MM.1S (cell line): ENCODE data around the gene COL13A1.

Source experiments
- DNase-seq: peaks from one replicate; pipeline ENCODE4 v3.0.0-alpha.2; 2015
- H2AFZ ChIP-seq: fragments of 300-600 bp; sonication (generic); 2 replicates; pipeline ENCODE4 v1.6.0; 2016; ENCODE audit warnings: antibody characterized with exemption, low read length
- H3F3A ChIP-seq: fragments of 300-600 bp; sonication (generic); 2 replicates; pipeline ENCODE4 v1.6.1; 2016; ENCODE audit warnings: mild to moderate bottlenecking, antibody characterized with exemption, low read length, moderate library complexity, mixed read lengths; ENCODE audit not compliant: insufficient read depth
- H3K27ac ChIP-seq: fragments of 300-600 bp; sonication (generic); 2 replicates; pipeline ENCODE4 v1.5.1; 2016; ENCODE audit warnings: mild to moderate bottlenecking, low read length
- H3K27me3 ChIP-seq: fragments of 300-600 bp; sonication (generic); replicated peaks from 2 replicates; pipeline ENCODE4 v1.6.0; 2016; ENCODE audit warnings: low read length; ENCODE audit not compliant: insufficient read depth
- H3K36me3 ChIP-seq: fragments of 300-600 bp; sonication (generic); replicated peaks from 2 replicates; pipeline ENCODE4 v1.6.1; 2016; ENCODE audit warnings: mild to moderate bottlenecking, low read length, mixed read lengths; ENCODE audit not compliant: insufficient read depth
- H3K4me1 ChIP-seq: fragments of 300-600 bp; sonication (generic); 2 replicates; pipeline ENCODE4 v1.6.1; 2016; ENCODE audit warnings: low read length, mixed read lengths
- H3K4me2 ChIP-seq: fragments of 300-600 bp; sonication (generic); 2 replicates; pipeline ENCODE4 v1.6.0; 2016; ENCODE audit warnings: low read depth, low read length
- H3K4me3 ChIP-seq: fragments of 300-600 bp; sonication (generic); 2 replicates; pipeline ENCODE4 v1.5.1; 2016; ENCODE audit warnings: low read length, mixed read lengths
- H3K79me2 ChIP-seq: fragments of 300-600 bp; sonication (generic); 2 replicates; pipeline ENCODE4 v1.6.1; 2016; ENCODE audit warnings: mixed run types, low read length, mixed read lengths
- H3K9ac ChIP-seq: fragments of 300-600 bp; sonication (generic); 2 replicates; pipeline ENCODE4 v1.6.1; 2016; ENCODE audit warnings: low read length, mixed read lengths
- H3K9me2 ChIP-seq: fragments of 300-600 bp; sonication (generic); replicated peaks from 2 replicates; pipeline ENCODE4 v1.6.1; 2016; ENCODE audit warnings: mild to moderate bottlenecking, low read length, mixed read lengths; ENCODE audit not compliant: insufficient read depth
- H3K9me3 ChIP-seq: fragments of 300-600 bp; sonication (generic); replicated peaks from 2 replicates; pipeline ENCODE4 v1.6.1; 2016; ENCODE audit warnings: mild to moderate bottlenecking, low read length, mixed read lengths; ENCODE audit not compliant: insufficient read depth
- H4K20me1 ChIP-seq: fragments of 300-600 bp; sonication (generic); 2 replicates; pipeline ENCODE4 v1.6.1; 2016; ENCODE audit warnings: mild to moderate bottlenecking, low read length, moderate library complexity, mixed read lengths; ENCODE audit not compliant: insufficient read depth
- CTCF ChIP-seq: fragments of 300-600 bp; sonication (generic); IDR thresholded peaks from 2 replicates; pipeline ENCODE4 v1.5.1; 2016; ENCODE audit warnings: antibody characterized with exemption, low read length, mixed read lengths
- EZH2 ChIP-seq: fragments of 300-600 bp; sonication (generic); optimal IDR thresholded peaks from 2 replicates; pipeline ENCODE3; 2017; ENCODE audit warnings: low read depth, mild to moderate bottlenecking, antibody characterized with exemption, low read length, mixed read lengths
- EZH2phosphoT487 ChIP-seq: fragments of 300-600 bp; sonication (generic); IDR thresholded peaks from 2 replicates; pipeline ENCODE4 v1.6.1; 2018; ENCODE audit warnings: antibody characterized with exemption, low read length

COL13A1 gene

GRCh38 chr10:69810675-69811397 is 9.1 kb downstream of the COL13A1 start:
- Histone ChIP-seq H3K4me3 (no peak overlapping the region), H3K4me1 (no peaks in the 10 kb centered on the region), H3K9me2 (no peaks in the 10 kb centered on the region), H3K4me2 (no peak overlapping the region), H3K9me3 (no peaks in the 10 kb centered on the region), H4K20me1 (no peaks in the 10 kb centered on the region), H3K27me3 (peaks cover 23% of the 10 kb centered on the region), H3K79me2 (no peaks in the 10 kb centered on the region), H3F3A (no peaks in the 10 kb centered on the region), H3K27ac (no peak overlapping the region), H2AFZ (no peak overlapping the region), H3K9ac (no peak overlapping the region), H3K36me3 (no peaks in the 10 kb centered on the region)
- no peak for TF ChIP-seq EZH2phosphoT487
- TF ChIP-seq CTCF: no peak
- TF ChIP-seq EZH2: no peak
- no peak for DNase-seq

DNA sequence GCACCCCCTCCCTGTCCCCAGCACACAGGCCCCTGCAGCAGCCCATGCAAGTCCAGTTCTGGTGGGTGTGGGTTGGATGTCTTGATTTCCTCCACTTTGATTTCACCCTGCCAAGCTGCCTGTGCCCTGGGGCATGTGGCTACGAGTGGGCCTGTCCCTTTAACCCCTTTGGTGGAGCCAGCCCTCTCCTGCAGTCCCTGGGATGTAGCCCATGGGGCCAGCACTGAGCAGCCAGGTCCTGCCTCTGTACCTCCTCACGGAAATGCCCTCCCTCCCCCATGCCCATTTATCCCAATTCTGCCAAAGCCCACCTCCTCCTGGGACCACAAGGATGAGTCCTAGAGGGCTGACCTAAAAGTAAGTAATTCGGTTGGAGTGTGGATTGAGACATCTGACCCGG is 11.9 kb downstream of the COL13A1 start:
- H2AFZ ChIP-seq: no peak overlapping the region
- no peak overlapping the region for H3K4me2 ChIP-seq
- no peak overlapping the region for H3K9ac ChIP-seq

GRCh38 chr10:69814251-69814650 is 12.5 kb downstream of the COL13A1 start:
- Histone ChIP-seq H3K4me2 (no peak overlapping the region), H2AFZ (no peak overlapping the region), H3K9me3 (no peaks in the 10 kb centered on the region), H3K27ac (no peak overlapping the region), H3K9me2 (no peaks in the 10 kb centered on the region), H3K4me3 (no peak overlapping the region), H4K20me1 (no peaks in the 10 kb centered on the region), H3F3A (no peaks in the 10 kb centered on the region), H3K4me1 (no peaks in the 10 kb centered on the region), H3K27me3 (peaks cover 18% of the 10 kb centered on the region; the same call in 1 of the 2 replicates), H3K79me2 (no peaks in the 10 kb centered on the region), H3K9ac (no peak overlapping the region), H3K36me3 (no peaks in the 10 kb centered on the region)
- TF ChIP-seq CTCF: no peak
- no peak for TF ChIP-seq EZH2phosphoT487
- DNase-seq: no peak

More for the DNA sequence above, 11.9 kb downstream of the COL13A1 start:
- Histone ChIP-seq H3K9me2 (no peaks in the 10 kb centered on the region), H3K27ac (no peak overlapping the region), H3K9me3 (no peaks in the 10 kb centered on the region), H3K79me2 (no peaks in the 10 kb centered on the region), H3K27me3 (peaks cover 13% of the 10 kb centered on the region; the same call in 1 of the 2 replicates), H3K36me3 (no peaks in the 10 kb centered on the region), H3F3A (no peaks in the 10 kb centered on the region), H3K4me1 (no peaks in the 10 kb centered on the region), H4K20me1 (no peaks in the 10 kb centered on the region), H3K4me3 (no peak overlapping the region)
- no peak for DNase-seq
- no peak for TF ChIP-seq CTCF
